Measurements from ENCODE around the gene PODXL2.

- TF ChIP-seq POLR2A (IDR thresholded peaks at IDR 0.05) (no peak), CTCF (IDR thresholded peaks at IDR 0.05 in 4 of 5, conservative IDR thresholded peaks at IDR 0.05 in 1 of 5) (no peak)
These were observed 80.5 kb downstream of the PODXL2 start for GRCh38 chr3:127709320-127710060.

Measured in gastrocnemius medialis (tissue), 4 donors.